WTC11 (cell line): ENCODE data around the gene FAM187B. TPM values are rescaled to one million over a fixed set of nuclear protein-coding genes. Genes with fewer than 3 reads are reported as not detected.

Experiments used
- ATF1 ChIP-seq: sonication (generic); formaldehyde crosslinking; IDR thresholded peaks from 2 replicates; pipeline ENCODE4 v1.8.1; 2023; ENCODE audit warnings: mild to moderate bottlenecking, moderate library complexity, missing genetic modification reagents
- CBFB ChIP-seq: sonication (generic); formaldehyde crosslinking; IDR thresholded peaks from 2 replicates; pipeline ENCODE4 v1.8.1; 2022; ENCODE audit warnings: mild to moderate bottlenecking, low read depth, missing genetic modification reagents
- ELF4 ChIP-seq: sonication (generic); formaldehyde crosslinking; IDR thresholded peaks from 2 replicates; pipeline ENCODE4 v1.8.1; 2022; ENCODE audit warnings: low read depth, mild to moderate bottlenecking, moderate library complexity, missing genetic modification reagents
- FOXP4 ChIP-seq: sonication (generic); formaldehyde crosslinking; IDR thresholded peaks from 2 replicates; pipeline ENCODE4 v1.8.0; 2022; ENCODE audit warnings: mild to moderate bottlenecking, missing genetic modification reagents
- GABPB1 ChIP-seq: sonication (generic); formaldehyde crosslinking; IDR thresholded peaks from 2 replicates; pipeline ENCODE4 v1.8.1; 2023; ENCODE audit warnings: mild to moderate bottlenecking, missing genetic modification reagents
- HMGXB4 ChIP-seq: sonication (generic); formaldehyde crosslinking; IDR thresholded peaks from 2 replicates; pipeline ENCODE4 v1.8.1; 2023; ENCODE audit warnings: mild to moderate bottlenecking, moderate library complexity, missing genetic modification reagents
- MYBL2 ChIP-seq: sonication (generic); formaldehyde crosslinking; IDR thresholded peaks from 2 replicates; pipeline ENCODE4 v1.8.1; 2023; ENCODE audit warnings: mild to moderate bottlenecking, moderate library complexity, missing genetic modification reagents
- NFATC4 ChIP-seq: fragments of 250-450 bp; sonication (Bioruptor Pico); IDR thresholded peaks from 2 replicates; pipeline ENCODE4 v1.9.0; 2021; ENCODE audit warnings: mild to moderate bottlenecking
- NR2C2 ChIP-seq: sonication (generic); formaldehyde crosslinking; IDR thresholded peaks from 2 replicates; pipeline ENCODE4 v1.8.0; 2022; ENCODE audit warnings: mild to moderate bottlenecking, missing genetic modification reagents
- PREB ChIP-seq: sonication (generic); formaldehyde crosslinking; IDR thresholded peaks from 2 replicates; pipeline ENCODE4 v1.8.1; 2022; ENCODE audit warnings: mild to moderate bottlenecking, missing genetic modification reagents, moderate library complexity, borderline replicate concordance
- RORB ChIP-seq: fragments of 250-450 bp; sonication (Bioruptor Pico); IDR thresholded peaks from 2 replicates; pipeline ENCODE4 v1.9.0; 2021; ENCODE audit warnings: mild to moderate bottlenecking
- SMAD3 ChIP-seq: sonication (generic); formaldehyde crosslinking; IDR thresholded peaks from 2 replicates; pipeline ENCODE4 v1.8.0; 2022; ENCODE audit warnings: missing genetic modification reagents, mild to moderate bottlenecking, borderline replicate concordance
- SOX15 ChIP-seq: fragments of 250-450 bp; sonication (Bioruptor Pico); IDR thresholded peaks from 2 replicates; pipeline ENCODE4 v1.9.0; 2021; ENCODE audit warnings: mild to moderate bottlenecking
- SP1 ChIP-seq: sonication (generic); formaldehyde crosslinking; conservative IDR thresholded peaks from 2 replicates; pipeline ENCODE4 v1.8.1; 2022; ENCODE audit warnings: missing genetic modification reagents
- TCF7 ChIP-seq: sonication (generic); formaldehyde crosslinking; IDR thresholded peaks from 2 replicates; pipeline ENCODE4 v1.8.0; 2022; ENCODE audit warnings: mild to moderate bottlenecking, low read depth, missing genetic modification reagents, moderate library complexity
- TP53 ChIP-seq: sonication (generic); formaldehyde crosslinking; IDR thresholded peaks from 2 replicates; pipeline ENCODE4 v1.8.1; 2023; ENCODE audit warnings: mild to moderate bottlenecking, missing genetic modification reagents
- total RNA-seq: library from RNA; stranded (reverse); gene quantifications from 3 replicates; pipeline ENCODE4 v1.2.3, GENCODE V29; 2021
- TF ChIP-seq, protein P1 (sequence below): sonication (generic); formaldehyde crosslinking; conservative IDR thresholded peaks from 2 replicates; pipeline ENCODE4 v1.8.1; 2022; ENCODE audit warnings: mild to moderate bottlenecking, missing genetic modification reagents
- TF ChIP-seq, protein P2 (sequence below): sonication (generic); formaldehyde crosslinking; IDR thresholded peaks from 2 replicates; pipeline ENCODE4 v1.8.1; 2022; ENCODE audit warnings: low read depth, mild to moderate bottlenecking, moderate library complexity, missing genetic modification reagents, borderline replicate concordance
- TF ChIP-seq, protein P3 (sequence below): fragments of 250-450 bp; sonication (Bioruptor Pico); IDR thresholded peaks from 2 replicates; pipeline ENCODE4 v1.9.0; 2021; ENCODE audit warnings: mild to moderate bottlenecking, borderline replicate concordance
- TF ChIP-seq, protein P4 (sequence below): fragments of 250-450 bp; sonication (Bioruptor Pico); conservative IDR thresholded peaks from 2 replicates; pipeline ENCODE4 v1.9.0; 2021; ENCODE audit warnings: mild to moderate bottlenecking
- TF ChIP-seq, protein P5 (sequence below): sonication (generic); formaldehyde crosslinking; IDR thresholded peaks from 2 replicates; pipeline ENCODE4 v1.8.1; 2023; ENCODE audit warnings: mild to moderate bottlenecking, missing genetic modification reagents
- TF ChIP-seq, protein P6 (sequence below): fragments of 250-450 bp; sonication (Bioruptor Pico); IDR thresholded peaks from 2 replicates; pipeline ENCODE4 v1.8.0; 2021; ENCODE audit warnings: mild to moderate bottlenecking
- TF ChIP-seq, protein P7 (sequence below): fragments of 250-450 bp; sonication (Bioruptor Pico); IDR thresholded peaks from 2 replicates; pipeline ENCODE4 v1.9.0; 2021; ENCODE audit warnings: mild to moderate bottlenecking

FAM187B gene
- total RNA-seq, 1 experiment from 2014 or later: 0.20 TPM

DNA sequence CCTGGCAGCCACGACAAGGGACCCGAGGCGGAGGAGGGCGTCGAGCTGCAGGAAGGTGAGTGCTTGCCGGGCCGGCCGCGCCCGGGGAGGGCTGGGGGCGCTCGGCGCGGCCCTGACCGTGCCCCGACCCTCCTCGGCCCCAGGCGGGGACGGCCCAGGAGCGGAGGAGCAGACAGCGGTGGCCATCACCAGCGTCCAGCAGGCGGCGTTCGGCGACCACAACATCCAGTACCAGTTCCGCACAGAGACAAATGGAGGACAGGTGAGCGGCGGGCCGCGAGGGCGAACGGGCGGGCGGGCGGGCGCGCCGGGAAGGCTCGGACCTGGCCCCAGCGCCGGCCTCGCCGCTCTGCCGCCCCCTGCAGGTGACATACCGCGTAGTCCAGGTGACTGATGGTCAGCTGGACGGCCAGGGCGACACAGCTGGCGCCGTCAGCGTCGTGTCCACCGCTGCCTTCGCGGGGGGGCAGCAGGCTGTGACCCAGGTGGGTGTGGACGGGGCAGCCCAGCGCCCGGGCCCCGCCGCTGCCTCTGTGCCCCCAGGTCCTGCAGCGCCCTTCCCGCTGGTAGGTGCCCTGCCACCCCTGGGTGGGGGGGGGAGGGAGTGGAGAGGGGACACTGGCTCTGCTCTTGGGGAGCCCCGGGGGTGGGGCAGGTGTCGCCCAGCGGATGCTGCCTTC is 41.0 kb upstream of the FAM187B start (continued):
- no peak for TF ChIP-seq FOXP4 (CRISPR knock-in tag)
- TF ChIP-seq NFATC4: no peak
- TF ChIP-seq, protein P1, sequence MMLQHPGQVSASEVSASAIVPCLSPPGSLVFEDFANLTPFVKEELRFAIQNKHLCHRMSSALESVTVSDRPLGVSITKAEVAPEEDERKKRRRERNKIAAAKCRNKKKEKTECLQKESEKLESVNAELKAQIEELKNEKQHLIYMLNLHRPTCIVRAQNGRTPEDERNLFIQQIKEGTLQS: no peak
- TF ChIP-seq ELF4 (CRISPR knock-in tag): no peak
- TF ChIP-seq PREB (CRISPR knock-in tag): no peak
- TF ChIP-seq GABPB1: no peak
- TF ChIP-seq, protein P2, sequence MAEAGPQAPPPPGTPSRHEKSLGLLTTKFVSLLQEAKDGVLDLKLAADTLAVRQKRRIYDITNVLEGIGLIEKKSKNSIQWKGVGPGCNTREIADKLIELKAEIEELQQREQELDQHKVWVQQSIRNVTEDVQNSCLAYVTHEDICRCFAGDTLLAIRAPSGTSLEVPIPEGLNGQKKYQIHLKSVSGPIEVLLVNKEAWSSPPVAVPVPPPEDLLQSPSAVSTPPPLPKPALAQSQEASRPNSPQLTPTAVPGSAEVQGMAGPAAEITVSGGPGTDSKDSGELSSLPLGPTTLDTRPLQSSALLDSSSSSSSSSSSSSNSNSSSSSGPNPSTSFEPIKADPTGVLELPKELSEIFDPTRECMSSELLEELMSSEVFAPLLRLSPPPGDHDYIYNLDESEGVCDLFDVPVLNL (CRISPR knock-in tag): no peak
- no peak for TF ChIP-seq MYBL2 (CRISPR knock-in tag)
- no peak for TF ChIP-seq SMAD3
- TF ChIP-seq, protein P3, sequence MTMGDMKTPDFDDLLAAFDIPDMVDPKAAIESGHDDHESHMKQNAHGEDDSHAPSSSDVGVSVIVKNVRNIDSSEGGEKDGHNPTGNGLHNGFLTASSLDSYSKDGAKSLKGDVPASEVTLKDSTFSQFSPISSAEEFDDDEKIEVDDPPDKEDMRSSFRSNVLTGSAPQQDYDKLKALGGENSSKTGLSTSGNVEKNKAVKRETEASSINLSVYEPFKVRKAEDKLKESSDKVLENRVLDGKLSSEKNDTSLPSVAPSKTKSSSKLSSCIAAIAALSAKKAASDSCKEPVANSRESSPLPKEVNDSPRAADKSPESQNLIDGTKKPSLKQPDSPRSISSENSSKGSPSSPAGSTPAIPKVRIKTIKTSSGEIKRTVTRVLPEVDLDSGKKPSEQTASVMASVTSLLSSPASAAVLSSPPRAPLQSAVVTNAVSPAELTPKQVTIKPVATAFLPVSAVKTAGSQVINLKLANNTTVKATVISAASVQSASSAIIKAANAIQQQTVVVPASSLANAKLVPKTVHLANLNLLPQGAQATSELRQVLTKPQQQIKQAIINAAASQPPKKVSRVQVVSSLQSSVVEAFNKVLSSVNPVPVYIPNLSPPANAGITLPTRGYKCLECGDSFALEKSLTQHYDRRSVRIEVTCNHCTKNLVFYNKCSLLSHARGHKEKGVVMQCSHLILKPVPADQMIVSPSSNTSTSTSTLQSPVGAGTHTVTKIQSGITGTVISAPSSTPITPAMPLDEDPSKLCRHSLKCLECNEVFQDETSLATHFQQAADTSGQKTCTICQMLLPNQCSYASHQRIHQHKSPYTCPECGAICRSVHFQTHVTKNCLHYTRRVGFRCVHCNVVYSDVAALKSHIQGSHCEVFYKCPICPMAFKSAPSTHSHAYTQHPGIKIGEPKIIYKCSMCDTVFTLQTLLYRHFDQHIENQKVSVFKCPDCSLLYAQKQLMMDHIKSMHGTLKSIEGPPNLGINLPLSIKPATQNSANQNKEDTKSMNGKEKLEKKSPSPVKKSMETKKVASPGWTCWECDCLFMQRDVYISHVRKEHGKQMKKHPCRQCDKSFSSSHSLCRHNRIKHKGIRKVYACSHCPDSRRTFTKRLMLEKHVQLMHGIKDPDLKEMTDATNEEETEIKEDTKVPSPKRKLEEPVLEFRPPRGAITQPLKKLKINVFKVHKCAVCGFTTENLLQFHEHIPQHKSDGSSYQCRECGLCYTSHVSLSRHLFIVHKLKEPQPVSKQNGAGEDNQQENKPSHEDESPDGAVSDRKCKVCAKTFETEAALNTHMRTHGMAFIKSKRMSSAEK: no peak
- TF ChIP-seq, protein P4, sequence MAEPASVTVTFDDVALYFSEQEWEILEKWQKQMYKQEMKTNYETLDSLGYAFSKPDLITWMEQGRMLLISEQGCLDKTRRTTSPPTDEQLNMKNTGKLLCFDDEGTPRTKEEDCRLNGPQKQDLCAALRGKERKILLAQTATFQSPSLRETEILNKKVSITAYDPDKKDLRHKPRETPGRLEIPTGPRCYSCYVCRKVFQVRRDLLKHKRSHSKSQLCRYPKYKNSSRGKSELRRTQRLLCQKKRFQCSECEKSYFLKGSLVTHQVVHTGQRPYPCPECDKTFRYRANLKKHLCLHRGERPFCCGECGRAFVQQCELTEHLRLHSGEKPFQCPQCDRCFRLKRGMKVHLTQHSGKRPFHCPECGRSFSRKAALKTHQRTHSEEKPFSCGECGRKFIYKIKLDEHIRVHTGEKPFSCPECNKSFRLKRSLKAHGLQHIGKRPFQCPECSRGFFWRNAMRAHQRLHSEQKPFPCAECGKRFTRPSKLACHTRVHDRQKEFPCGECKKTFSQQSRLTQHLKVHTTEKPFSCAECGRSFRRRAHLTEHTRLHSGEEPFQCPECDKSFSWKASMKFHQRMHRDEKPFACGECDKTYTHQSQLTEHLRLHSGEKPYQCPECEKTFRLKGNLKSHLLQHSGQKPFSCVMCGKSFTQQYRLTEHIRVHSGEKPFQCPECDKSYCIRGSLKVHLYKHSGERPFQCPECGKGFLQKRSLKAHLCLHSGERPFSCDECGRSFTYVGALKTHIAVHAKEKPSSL (CRISPR knock-in tag): no peak
- no peak for TF ChIP-seq TP53 (CRISPR knock-in tag)
- TF ChIP-seq, protein P5, sequence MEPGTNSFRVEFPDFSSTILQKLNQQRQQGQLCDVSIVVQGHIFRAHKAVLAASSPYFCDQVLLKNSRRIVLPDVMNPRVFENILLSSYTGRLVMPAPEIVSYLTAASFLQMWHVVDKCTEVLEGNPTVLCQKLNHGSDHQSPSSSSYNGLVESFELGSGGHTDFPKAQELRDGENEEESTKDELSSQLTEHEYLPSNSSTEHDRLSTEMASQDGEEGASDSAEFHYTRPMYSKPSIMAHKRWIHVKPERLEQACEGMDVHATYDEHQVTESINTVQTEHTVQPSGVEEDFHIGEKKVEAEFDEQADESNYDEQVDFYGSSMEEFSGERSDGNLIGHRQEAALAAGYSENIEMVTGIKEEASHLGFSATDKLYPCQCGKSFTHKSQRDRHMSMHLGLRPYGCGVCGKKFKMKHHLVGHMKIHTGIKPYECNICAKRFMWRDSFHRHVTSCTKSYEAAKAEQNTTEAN: no peak
- no peak for TF ChIP-seq SOX15
- TF ChIP-seq TCF7: no peak
- TF ChIP-seq, protein P6, sequence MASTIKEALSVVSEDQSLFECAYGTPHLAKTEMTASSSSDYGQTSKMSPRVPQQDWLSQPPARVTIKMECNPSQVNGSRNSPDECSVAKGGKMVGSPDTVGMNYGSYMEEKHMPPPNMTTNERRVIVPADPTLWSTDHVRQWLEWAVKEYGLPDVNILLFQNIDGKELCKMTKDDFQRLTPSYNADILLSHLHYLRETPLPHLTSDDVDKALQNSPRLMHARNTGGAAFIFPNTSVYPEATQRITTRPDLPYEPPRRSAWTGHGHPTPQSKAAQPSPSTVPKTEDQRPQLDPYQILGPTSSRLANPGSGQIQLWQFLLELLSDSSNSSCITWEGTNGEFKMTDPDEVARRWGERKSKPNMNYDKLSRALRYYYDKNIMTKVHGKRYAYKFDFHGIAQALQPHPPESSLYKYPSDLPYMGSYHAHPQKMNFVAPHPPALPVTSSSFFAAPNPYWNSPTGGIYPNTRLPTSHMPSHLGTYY (CRISPR knock-in tag): no peak
- peak; percentile 70; the same call in 1 of the 2 replicates for TF ChIP-seq SP1 (CRISPR knock-in tag)
- TF ChIP-seq ATF1 (CRISPR knock-in tag): no peak
- TF ChIP-seq, protein P7, sequence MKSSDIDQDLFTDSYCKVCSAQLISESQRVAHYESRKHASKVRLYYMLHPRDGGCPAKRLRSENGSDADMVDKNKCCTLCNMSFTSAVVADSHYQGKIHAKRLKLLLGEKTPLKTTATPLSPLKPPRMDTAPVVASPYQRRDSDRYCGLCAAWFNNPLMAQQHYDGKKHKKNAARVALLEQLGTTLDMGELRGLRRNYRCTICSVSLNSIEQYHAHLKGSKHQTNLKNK (CRISPR knock-in tag): no peak
- TF ChIP-seq CBFB (CRISPR knock-in tag): no peak
- no peak for TF ChIP-seq NR2C2 (CRISPR knock-in tag)
- TF ChIP-seq HMGXB4 (CRISPR knock-in tag): peak; percentile 96
- no peak for TF ChIP-seq RORB
